H9 (cell line): ENCODE data around the gene PLEKHA4. TPM values are rescaled to one million over a fixed set of nuclear protein-coding genes. Genes with fewer than 3 reads are reported as not detected.
"Not testable (repeated sequence)": the region's sequence is repeated elsewhere in the genome, so short reads cannot be mapped to it uniquely, and the experiment has no call there.

ENCODE experiments used
- DNase-seq: peaks from one replicate; pipeline ENCODE4 v3.0.0-alpha.2; 2017
- H2AFZ ChIP-seq: one replicate; pipeline ENCODE4 v1.6.1; 2013; ENCODE audit warnings: mild to moderate bottlenecking, low read length, control low read depth, moderate library complexity
- H2AK5ac ChIP-seq: 2 replicates; pipeline ENCODE4 v1.6.1; 2013; ENCODE audit warnings: low read length, control low read depth, mixed read lengths; ENCODE audit not compliant: insufficient read length
- H2BK120ac ChIP-seq: one replicate; pipeline ENCODE4 v1.6.1; 2013; ENCODE audit warnings: low read depth, mild to moderate bottlenecking, low read length, control low read depth, inconsistent platforms; ENCODE audit not compliant: poor library complexity, severe bottlenecking
- H2BK12ac ChIP-seq: 2 replicates; pipeline ENCODE4 v1.6.1; 2013; ENCODE audit warnings: low read length, control low read depth, mixed read lengths, low read depth; ENCODE audit not compliant: insufficient read length
- H2BK15ac ChIP-seq: 2 replicates; pipeline ENCODE4 v1.6.1; 2013; ENCODE audit warnings: low read depth, low read length, control low read depth
- H2BK20ac ChIP-seq: one replicate; pipeline ENCODE4 v1.6.1; 2013; ENCODE audit warnings: low read depth, mild to moderate bottlenecking, low read length, control low read depth, inconsistent platforms; ENCODE audit not compliant: poor library complexity, severe bottlenecking
- H2BK5ac ChIP-seq: 2 replicates; pipeline ENCODE4 v1.6.1; 2013; ENCODE audit warnings: low read length, control low read depth, mixed read lengths; ENCODE audit not compliant: insufficient read length
- H3K14ac ChIP-seq: 2 replicates; pipeline ENCODE4 v1.6.1; 2013; ENCODE audit warnings: low read length, control low read depth; ENCODE audit not compliant: insufficient read depth
- H3K18ac ChIP-seq: 2 replicates; pipeline ENCODE4 v1.6.1; 2013; ENCODE audit warnings: low read depth, mild to moderate bottlenecking, mixed read lengths, low read length, control low read depth; ENCODE audit not compliant: insufficient read length
- H3K23ac ChIP-seq: 2 replicates; pipeline ENCODE4 v1.6.1; 2013; ENCODE audit warnings: low read length, control low read depth, mixed read lengths, low read depth; ENCODE audit not compliant: insufficient read length
- H3K23me2 ChIP-seq: 2 replicates; pipeline ENCODE4 v1.6.1; 2013; ENCODE audit warnings: low read depth, mild to moderate bottlenecking, mixed read lengths, low read length, control low read depth; ENCODE audit not compliant: insufficient read length, poor library complexity, severe bottlenecking
- H3K27ac ChIP-seq: 2 replicates; pipeline ENCODE4 v1.5.1; 2013; ENCODE audit warnings: low read length, control low read depth, mixed read lengths, low read depth; ENCODE audit not compliant: insufficient read length
- H3K27me3 ChIP-seq: 2 replicates; pipeline ENCODE4 v1.6.1; 2013; ENCODE audit warnings: low read length, control low read depth, inconsistent platforms; ENCODE audit not compliant: insufficient read depth
- H3K4ac ChIP-seq: 2 replicates; pipeline ENCODE4 v1.6.1; 2013; ENCODE audit warnings: low read depth, mild to moderate bottlenecking, control low read depth, inconsistent platforms, low read length, moderate library complexity
- H3K4me1 ChIP-seq: 2 replicates; pipeline ENCODE4 v1.6.1; 2013; ENCODE audit warnings: low read length, control low read depth, inconsistent platforms; ENCODE audit not compliant: insufficient read depth
- H3K4me2 ChIP-seq: 2 replicates; pipeline ENCODE4 v1.6.1; 2013; ENCODE audit warnings: low read length, control low read depth, mixed read lengths; ENCODE audit not compliant: insufficient read length, insufficient read depth
- H3K56ac ChIP-seq: 2 replicates; pipeline ENCODE4 v1.6.1; 2013; ENCODE audit warnings: low read depth, mild to moderate bottlenecking, mixed read lengths, low read length, control low read depth; ENCODE audit not compliant: insufficient read length
- H3K79me1 ChIP-seq: 2 replicates; pipeline ENCODE4 v1.6.1; 2013; ENCODE audit warnings: low read depth, mild to moderate bottlenecking, moderate library complexity, low read length, control low read depth, inconsistent platforms; ENCODE audit not compliant: insufficient read depth, poor library complexity, severe bottlenecking
- H3K79me2 ChIP-seq: 2 replicates; pipeline ENCODE4 v1.6.1; 2013; ENCODE audit warnings: low read length, control low read depth, inconsistent platforms; ENCODE audit not compliant: insufficient read depth
- H3K9ac ChIP-seq: 2 replicates; pipeline ENCODE4 v1.6.1; 2013; ENCODE audit warnings: low read length, control low read depth, mixed read lengths; ENCODE audit not compliant: insufficient read length; ENCODE audit errors: extremely low read depth
- H3K9me3 ChIP-seq: one replicate; pipeline ENCODE4 v1.6.1; 2013; ENCODE audit warnings: low read depth, low read length, inconsistent platforms; ENCODE audit not compliant: control insufficient read depth
- H3T11ph ChIP-seq: one replicate; pipeline ENCODE4 v1.6.1; 2013; ENCODE audit warnings: mild to moderate bottlenecking, low read length, control low read depth, inconsistent platforms
- H4K20me1 ChIP-seq: one replicate; pipeline ENCODE4 v1.6.1; 2013; ENCODE audit not compliant: control insufficient read depth, insufficient read length, insufficient read depth
- H4K5ac ChIP-seq: 2 replicates; pipeline ENCODE4 v1.6.1; 2013; ENCODE audit warnings: low read depth, mild to moderate bottlenecking, mixed read lengths, low read length, control low read depth; ENCODE audit not compliant: insufficient read length
- H4K8ac ChIP-seq: replicated peaks from 2 replicates; pipeline ENCODE4 v1.6.1; 2013; ENCODE audit warnings: low read length, control low read depth, mixed read lengths, low read depth; ENCODE audit not compliant: insufficient read length
- H4K91ac ChIP-seq: 2 replicates; pipeline ENCODE4 v1.6.1; 2013; ENCODE audit warnings: low read depth, mild to moderate bottlenecking, moderate library complexity, mixed read lengths, low read length, control low read depth; ENCODE audit not compliant: insufficient read length
- H3K27ac Mint-ChIP-seq, 3 experiments: 2 replicates in 2 of 3; 3 replicates in 1 of 3; pipeline ENCODE4 v1.8.0; 2020 to 2021; ENCODE audit warnings: mixed read lengths in 3 of 3, mild to moderate bottlenecking in 1 of 3, moderate library complexity in 1 of 3
- H3K27me3 Mint-ChIP-seq: 2 replicates; pipeline ENCODE4 v1.8.0; 2021; ENCODE audit warnings: low read depth, mild to moderate bottlenecking, moderate library complexity, mixed read lengths
- H3K36me3 Mint-ChIP-seq, 3 experiments: 2 replicates in 2 of 3; 3 replicates in 1 of 3; pipeline ENCODE4 v1.8.0; 2020 to 2021; ENCODE audit warnings: low read depth in 3 of 3, mixed read lengths in 3 of 3; ENCODE audit not compliant: insufficient read depth in 1 of 3
- H3K4me1 Mint-ChIP-seq, 2 experiments: 2 replicates each; pipeline ENCODE4 v1.8.0; 2020; ENCODE audit warnings: mixed read lengths in 2 of 2
- H3K4me3 Mint-ChIP-seq, 2 experiments: 2 replicates in 1 of 2; 3 replicates in 1 of 2; pipeline ENCODE4 v1.8.0; 2020 to 2021; ENCODE audit warnings: mild to moderate bottlenecking in 2 of 2, mixed read lengths in 2 of 2, moderate library complexity in 1 of 2
- H3K9me3 Mint-ChIP-seq, 2 experiments: 2 replicates in 1 of 2; 3 replicates in 1 of 2; pipeline ENCODE4 v1.8.0; 2020; ENCODE audit warnings: mild to moderate bottlenecking in 2 of 2, mixed read lengths in 2 of 2, moderate library complexity in 1 of 2
- CTCF ChIP-seq: fragments of 200-600 bp; sonication (generic); conservative IDR thresholded peaks from 3 replicates; pipeline ENCODE4 v1.8.0; 2021; ENCODE audit warnings: antibody characterized with exemption, mild to moderate bottlenecking
- WGBS: extraction: QIAGEN DNeasy Blood & Tissue Kit; methylation state at CpG from one replicate; pipeline ENCODE4 v1.1.7; 2013; ENCODE audit warnings: missing lambda C conversion rate, low lambda C conversion rate, mixed read lengths; ENCODE audit not compliant: insufficient read length; ENCODE audit errors: extremely low coverage; 5-methylcytosine and 5-hydroxymethylcytosine counted together
- total RNA-seq: library from RNA; stranded (reverse); gene quantifications from 2 replicates; pipeline ENCODE4 v1.2.1, GENCODE V29; 2021

Gene PLEKHA4
- total RNA-seq, 1 experiment from 2014 or later: 15.3 TPM

- Histone ChIP-seq H2AK5ac (no peak overlapping the region), H4K5ac (no peak overlapping the region), H3K27ac (no peak overlapping the region), H3K18ac (no peak overlapping the region), H2BK12ac (no peak overlapping the region), H4K20me1 (no peaks in the 10 kb centered on the region), H3T11ph (no peak overlapping the region), H4K8ac (no peak overlapping the region), H3K27me3 (no peaks in the 10 kb centered on the region), H2AFZ (no peak overlapping the region), H4K91ac (no peak overlapping the region), H3K79me1 (no peaks in the 10 kb centered on the region), H3K79me2 (no peaks in the 10 kb centered on the region), H3K14ac (no peak overlapping the region), H3K23ac (no peak overlapping the region), H2BK5ac (no peak overlapping the region), H3K56ac (no peak overlapping the region), H3K23me2 (no peaks in the 10 kb centered on the region), H3K9ac (no peak overlapping the region), H3K4ac (no peak overlapping the region), H3K4me2 (no peak overlapping the region), H3K9me3 (no peaks in the 10 kb centered on the region), H2BK20ac (no peak overlapping the region), H2BK120ac (no peak overlapping the region), H3K4me1 (no peaks in the 10 kb centered on the region), H2BK15ac (no peak overlapping the region)
- Mint-ChIP-seq H3K4me1 (no peaks in the 10 kb centered on the region), H3K9me3 (no peaks in the 10 kb centered on the region), H3K36me3 (peaks cover 0 to 27% (median 0%) of the 10 kb centered on the region in 3 experiments; a peak in 5 of 7 replicates), H3K27me3 (no peaks in the 10 kb centered on the region), H3K4me3 (no peak overlapping the region), H3K27ac (no peak overlapping the region)
- WGBS: no CpG with 5 or more reads among the region's 4 CpGs
- no peak for TF ChIP-seq CTCF
- DNase-seq: no peak
These were observed 16.1 kb downstream of the PLEKHA4 start for GRCh38 chr19:48852292-48852691.

GRCh38 chr19:48846659-48847058 lies 21.8 kb downstream of the PLEKHA4 start:
- H3K27me3 Mint-ChIP-seq, H3K4me1 Mint-ChIP-seq, H3K56ac ChIP-seq, H2BK20ac ChIP-seq, H3K79me1 ChIP-seq, H3K9ac ChIP-seq, H3K4me3 Mint-ChIP-seq, DNase-seq, H3K14ac ChIP-seq, H2BK5ac ChIP-seq, H3K9me3 Mint-ChIP-seq, H4K5ac ChIP-seq, H4K20me1 ChIP-seq, H2BK120ac ChIP-seq, H3K79me2 ChIP-seq, H3K18ac ChIP-seq, H3K27me3 ChIP-seq, H4K8ac ChIP-seq, H3K9me3 ChIP-seq, H3K4me2 ChIP-seq, H2AK5ac ChIP-seq, H2AFZ ChIP-seq, H3K27ac ChIP-seq, H3K23ac ChIP-seq, H2BK12ac ChIP-seq, H4K91ac ChIP-seq, H3T11ph ChIP-seq, H3K4ac ChIP-seq, H2BK15ac ChIP-seq, H3K4me1 ChIP-seq, H3K23me2 ChIP-seq, H3K27ac Mint-ChIP-seq: not testable (repeated sequence)
- no CpG with 5 or more reads among the region's 3 CpGs for WGBS
- peaks cover 4 to 33% (median 23%) of the 10 kb centered on the region in 3 experiments for H3K36me3 Mint-ChIP-seq
